Measurements from ENCODE around the gene PRCD.

The PRCD gene, protein sequence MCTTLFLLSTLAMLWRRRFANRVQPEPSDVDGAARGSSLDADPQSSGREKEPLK

DNA sequence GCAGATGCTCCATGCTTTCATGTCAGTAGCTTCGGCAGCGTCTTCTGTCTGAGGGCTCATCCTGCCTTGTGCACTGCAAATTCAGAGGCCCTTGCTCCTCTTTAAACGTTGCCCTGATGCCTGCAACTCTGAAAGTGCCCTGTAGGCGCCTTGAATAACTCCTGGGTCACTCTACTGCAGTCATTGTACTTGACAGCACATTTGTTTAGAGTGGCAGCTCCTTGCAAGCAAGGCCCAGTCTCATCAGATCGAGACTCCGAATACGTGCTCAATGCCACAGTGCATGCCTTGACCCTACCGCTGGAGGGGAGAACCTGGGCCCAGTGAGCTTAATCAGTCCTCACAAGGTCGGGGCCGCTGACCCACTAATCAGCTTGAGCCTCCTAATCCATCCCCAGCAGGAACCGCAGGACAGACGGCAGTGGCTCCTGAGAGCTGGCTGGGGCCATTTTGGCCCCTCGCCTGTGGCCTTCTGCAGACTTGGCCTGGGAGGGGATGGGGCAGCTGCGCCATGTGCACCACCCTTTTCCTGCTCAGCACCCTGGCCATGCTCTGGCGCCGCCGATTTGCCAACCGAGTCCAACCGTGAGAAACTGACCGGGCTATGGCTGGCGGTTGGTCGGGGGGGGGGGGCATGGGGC lies at the start of gene PRCD:
PRCD (plus strand) TSS at position 414 of the 641 bp plus-strand sequence; CDS start at position 512, 98 bp downstream.
- DNase-seq, result no peak

DNA sequence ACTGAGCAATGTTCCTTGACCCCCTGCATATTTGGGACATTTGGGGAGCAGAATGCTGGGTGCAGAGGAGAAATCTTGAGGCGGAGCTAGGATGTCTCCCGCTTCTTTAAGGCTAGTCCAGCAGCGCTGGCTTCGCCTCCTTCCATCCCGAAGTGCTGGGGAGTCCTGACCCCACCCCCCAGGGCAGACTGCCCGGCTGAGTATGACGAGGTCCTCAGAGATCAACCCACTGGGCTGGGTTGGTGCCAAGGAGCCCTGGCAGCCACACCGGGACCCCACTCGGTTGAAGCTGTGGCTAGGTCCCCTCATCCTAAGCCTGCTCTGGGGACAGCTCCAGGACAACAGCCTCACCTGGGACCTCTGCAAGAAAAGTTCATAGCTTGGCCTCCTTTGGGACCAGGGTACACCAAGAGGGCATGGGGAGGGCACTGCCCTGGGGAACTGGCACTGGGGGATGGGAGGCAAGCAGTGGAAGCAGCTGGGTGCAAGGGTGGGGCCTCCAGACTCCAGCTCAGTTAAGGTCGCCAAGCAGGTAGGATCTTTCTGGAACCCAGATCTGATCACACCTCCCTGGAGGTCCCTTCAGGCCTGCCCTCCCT lies 49.6 kb upstream of the PRCD start:
- DNase-seq, result no peak

DNA sequence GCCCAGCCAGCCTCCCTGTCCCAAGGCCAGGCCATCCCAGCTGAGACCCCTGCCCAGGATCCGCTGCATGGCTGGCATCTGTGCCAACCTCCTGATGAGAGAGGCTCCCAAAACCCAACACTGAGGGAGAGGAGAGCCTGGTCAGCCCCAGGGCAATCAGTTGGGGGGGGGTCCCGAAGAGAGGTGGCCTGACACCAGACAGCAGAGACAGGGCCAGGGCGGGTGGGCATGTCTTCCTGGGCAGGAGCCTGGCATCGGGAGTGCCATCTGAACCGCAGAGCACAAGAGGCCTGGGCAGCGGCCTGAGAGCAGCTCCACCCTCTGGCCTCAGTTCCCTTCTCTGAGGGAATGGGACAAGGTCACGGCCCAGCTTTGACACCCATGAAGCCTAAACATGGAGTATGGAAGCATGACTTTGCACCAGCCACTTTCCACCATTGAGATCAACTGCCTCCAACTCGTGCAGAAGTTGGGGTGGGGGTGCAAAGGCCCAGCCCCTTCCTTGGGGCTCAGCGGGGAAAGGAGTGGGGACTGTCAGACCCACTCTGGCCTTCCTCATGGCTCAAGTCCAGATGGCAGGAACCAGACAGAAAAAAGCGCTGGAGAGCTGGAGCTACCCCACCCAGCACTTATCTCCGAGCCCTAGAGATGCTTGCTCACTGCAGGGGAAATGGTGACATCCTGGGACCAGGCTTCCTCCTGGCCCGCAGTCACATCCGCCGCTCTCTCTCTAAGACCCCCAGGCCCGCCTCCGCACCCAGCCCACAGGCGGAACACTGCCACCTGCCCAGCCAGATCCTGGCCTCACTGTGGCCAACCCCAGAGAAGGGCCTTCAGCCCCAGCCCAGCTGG lies 48.3 kb upstream of the PRCD start:
- DNase-seq, result no peak

DNA sequence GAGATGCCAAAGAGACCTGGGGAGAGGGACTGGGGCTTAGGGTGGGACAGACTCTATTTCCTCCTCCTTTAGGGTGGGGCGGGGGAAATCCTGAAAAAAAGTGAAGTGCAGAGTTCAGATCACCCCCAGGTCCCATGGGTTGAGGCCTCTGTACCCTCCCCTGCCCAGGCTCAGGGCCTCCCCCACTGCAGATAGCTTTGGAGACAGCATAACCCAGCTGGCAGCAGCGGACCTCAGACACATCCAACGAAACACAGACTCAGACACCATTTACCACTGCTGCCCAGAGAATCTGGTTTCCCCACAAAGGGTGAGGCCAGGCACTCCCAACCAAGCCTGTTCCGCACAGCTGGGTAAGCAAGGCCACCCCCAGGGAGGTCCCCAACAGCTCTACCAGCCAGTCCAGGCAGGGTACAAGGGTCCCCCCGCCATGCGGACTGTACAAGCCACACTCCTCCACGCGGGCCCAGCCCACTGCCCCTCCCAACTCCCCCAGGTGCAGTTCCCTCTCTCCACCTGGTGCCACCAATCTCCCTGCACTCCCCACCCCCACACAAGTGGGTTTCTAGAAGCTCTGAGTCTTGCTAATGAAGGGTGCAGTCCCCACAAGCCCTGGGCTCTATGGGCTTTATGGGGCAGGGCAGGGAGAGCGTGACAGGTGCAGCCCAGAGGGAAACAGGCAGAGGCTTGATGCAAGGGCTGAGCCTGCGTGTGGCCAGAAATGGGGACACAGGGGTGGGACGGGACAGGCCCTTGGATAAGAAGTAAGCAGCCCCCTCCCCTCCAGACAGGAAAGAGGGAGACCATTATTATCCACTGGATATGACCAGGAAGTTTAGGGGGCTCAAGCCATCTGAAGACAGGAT lies 47.5 kb upstream of the PRCD start:
- no peak for DNase-seq

DNA sequence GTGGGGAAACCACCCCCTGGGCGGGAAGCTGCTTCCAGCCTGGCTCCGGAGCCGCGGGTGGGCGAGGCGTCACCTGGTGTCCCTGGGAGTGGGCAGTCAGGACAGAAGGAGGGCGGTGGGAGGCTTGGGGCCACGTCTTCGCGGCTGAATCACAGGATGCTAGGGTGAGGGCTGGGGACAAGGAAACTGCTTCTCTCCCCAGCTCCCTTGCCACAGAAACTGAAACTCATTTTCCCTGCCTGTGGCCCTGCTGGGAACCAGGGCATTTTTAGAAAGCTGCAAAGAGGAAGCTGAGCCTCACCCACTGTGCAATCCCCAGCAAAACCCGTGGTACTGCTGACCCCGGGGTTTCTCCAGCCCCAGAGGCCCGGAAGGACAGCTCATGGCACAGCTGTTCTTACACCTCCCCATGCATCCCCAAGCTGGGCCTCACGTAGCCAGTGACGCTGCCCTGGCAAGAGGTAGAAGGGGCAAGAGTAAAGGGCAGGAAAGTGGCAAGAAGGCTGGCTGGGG lies 46.8 kb upstream of the PRCD start:
- no peak for DNase-seq

DNA sequence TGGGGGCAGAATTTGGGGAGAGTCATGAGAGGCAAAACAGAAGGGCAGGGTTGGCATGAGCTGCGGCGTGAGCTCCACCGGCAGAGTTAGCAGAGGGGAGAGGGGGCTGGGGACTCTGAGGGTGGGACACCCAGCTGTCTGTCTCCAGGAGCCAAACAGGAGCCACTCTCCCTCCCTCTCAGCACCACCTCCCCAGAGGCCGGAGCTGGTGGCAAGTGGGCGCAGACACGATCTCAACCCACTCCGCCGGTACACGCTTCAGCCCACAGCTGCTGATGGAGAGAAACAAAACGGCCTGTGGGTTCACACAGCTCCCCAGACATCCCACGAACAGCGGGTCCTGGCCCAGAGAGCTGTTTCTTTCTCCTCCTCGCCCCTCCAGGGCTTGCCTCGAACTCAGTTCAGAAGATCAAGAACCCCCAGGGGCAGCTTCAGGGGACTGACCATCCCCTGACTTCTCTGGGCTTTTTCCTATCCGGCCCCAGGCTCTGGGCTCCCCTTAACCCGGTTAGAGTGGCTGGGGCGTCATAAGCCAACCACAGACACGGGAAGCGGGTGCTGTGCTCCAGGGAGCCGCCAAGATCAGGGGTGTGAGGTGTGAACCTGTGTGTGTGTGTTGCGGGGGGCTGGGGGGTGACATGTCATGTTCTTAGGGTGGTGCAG lies 46.2 kb upstream of the PRCD start:
- no peak for DNase-seq

DNA sequence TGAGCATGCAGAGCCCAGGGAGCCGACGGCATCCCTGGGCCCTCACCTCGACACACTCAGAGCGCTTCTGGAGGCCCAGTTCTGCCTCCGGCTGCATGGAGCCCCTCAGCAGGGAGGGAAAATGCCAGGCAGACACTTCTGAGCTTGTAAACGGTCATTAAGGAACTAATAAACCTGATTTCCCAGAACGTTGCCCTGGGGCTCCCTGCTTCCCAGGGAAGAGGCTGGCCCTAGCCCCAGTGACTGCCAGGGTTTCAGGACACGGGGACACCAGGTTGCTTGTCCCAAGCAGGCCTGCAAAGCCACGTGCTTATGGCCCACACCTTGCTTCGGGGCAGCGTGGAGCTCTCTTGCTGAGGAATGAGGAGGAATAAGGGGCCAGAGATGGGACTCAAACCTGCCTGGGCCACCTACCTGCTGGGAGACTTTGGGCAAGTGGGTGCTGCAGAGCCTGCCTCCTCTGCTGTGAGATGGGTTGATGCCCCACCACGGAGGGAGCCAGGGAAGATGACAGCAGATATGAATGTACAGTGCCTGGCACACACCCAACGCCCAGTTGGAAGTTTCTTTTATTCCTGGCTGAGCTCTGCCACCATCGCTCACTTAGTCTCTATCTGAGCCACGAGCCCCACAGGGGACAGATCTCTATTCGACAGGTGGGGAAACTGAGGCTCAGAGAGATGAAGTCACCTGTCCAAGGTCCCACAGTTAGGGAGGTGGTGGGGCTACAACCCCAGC lies 44.0 kb upstream of the PRCD start:
- DNase-seq, result no peak

DNA sequence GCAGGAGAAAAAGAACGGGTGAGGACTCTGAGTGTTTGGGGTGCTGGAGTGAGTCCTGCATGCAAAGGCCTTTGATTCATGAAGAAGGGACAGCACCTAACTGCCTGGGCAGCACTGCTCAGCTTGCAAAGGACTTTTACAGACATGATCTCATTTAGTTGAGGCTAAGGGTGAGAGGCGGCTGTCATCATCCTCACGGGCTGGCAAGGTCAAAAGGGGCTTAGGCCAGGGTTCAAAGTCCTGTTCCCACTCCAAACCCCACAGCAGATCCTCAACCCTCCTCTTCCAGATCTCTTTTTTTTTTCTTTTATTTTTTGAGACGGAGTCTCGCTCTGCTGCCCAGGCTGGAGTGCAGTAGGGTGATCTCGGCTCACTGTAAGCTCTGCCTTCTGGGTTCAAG lies 43.4 kb upstream of the PRCD start:
- no peak for DNase-seq

DNA sequence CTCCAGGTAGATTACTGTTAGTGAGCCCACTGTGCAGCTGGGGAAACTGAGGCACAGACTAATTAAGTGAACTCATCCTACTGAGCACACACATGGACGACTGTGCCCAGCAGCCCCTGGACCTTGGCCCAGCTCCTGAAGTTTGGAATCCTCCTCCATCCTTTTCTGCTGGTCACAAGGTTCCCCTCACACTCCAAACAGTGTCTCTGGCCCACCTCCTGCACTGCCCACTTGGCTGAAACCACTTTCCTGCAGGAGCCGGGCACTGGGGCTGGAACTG lies 42.2 kb upstream of the PRCD start:
- DNase-seq, result no peak

DNA sequence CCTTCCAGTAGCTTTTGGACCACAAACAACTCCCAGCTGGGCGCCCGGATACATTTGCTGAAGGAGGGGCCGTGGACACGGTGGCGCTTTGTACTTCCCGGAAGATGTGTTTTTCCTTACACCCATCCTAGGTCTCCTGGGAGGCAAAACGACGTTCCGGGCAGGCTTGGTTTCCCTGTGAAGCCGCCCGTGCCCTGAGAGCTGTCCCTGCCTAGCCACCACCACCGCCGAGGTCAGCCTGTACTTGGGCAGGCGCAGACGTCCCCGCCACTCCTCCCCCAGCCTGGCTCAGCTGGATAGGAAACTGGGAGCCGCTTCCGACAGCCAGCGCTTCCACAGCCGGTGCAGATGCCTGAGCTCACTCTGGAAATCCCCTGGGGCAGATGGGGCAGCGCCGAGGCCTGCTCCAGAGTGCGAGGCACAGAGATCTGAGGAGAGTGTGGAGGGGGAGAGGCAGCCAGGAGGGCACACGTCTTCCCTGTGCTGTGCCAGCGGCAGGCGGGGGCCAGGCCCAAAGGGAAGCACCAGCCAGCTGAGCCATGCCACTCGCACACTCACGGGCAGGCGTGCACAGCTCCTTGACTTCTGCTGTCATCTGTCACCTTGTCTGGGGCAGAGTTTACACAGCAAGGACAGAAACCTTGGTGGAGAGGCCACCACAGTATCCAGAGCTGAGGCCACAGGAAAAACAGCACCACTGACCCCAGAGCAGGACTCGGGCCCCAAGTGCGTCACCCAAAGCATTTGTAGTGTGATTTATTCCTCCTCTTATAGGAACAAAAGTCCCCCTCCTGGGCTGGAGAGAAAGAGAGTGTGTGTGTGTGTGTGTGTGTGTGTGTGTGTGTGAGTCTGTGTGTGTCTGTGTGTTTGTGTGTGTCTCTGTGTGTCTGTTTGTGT lies 41.6 kb upstream of the PRCD start:
- no peak for DNase-seq

DNA sequence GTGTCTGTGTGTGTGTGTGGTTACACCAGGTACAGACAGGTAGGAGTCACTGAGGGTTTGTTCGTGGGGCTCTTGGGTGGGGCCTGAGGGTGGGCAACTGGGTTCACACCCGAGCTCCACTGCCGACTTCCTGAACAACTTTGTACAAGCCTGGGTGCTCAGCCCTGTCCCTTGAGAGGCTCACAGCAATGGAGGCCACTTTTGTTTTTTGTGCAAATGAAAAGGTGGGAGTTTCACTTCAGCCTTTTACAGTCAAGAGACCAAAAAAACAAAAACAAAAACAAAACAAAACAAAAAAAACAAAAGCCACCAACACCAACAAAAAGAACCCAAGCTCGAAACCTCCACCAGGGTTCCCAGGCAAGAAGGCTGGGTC lies 41.0 kb upstream of the PRCD start:
- DNase-seq, result no peak

DNA sequence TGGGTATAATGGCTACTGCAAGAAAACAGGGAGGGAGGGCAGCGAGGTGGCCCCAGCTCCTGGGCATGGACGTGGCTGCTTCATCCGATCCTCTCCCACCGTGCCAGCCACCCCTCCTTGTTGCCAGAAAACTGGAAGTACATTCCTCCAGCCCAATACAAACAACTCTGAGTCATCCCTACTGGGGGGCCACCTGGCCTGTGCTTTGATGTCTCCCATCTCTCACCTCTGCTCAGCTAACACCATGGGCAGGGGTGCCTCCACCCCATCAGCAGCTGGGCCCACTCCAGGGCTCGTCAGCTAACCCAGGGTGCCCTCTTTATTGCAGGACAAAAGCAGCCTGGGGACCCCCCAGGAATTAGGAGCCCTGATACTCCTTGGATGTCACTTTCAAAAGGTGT lies 40.6 kb upstream of the PRCD start:
- no peak for DNase-seq

DNA sequence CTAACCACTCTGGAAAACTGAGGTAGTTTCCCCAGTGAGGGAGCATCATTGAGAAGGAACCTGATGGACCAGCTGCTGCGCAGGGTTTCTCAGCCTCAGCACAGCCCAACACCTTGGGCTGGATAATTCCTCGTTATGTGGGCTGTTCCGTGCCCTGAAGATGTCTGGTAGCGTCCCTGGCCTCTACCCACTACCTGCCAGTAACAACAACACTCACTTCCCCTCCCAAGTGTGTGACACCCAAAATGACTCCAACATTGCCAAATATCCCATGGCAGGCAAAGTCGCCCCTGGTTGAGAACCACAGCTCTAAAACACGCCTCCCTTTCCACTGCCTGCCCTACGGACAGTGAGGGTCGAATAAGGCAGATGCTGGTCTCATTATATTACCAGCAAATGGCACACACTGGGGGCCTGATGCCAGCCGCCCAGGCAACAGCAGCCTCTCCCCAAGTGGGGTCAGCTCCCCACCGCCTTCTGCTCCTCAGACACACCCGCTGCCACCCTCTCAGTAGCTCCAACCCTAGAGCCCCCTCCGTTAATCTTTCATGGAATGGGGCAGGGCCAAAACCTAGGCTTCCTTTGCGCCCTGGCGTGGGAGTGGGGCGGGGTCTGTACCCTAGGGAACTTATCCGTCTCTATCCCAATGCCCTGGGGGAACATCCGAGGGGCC lies 39.6 kb upstream of the PRCD start:
- DNase-seq, result no peak

DNA sequence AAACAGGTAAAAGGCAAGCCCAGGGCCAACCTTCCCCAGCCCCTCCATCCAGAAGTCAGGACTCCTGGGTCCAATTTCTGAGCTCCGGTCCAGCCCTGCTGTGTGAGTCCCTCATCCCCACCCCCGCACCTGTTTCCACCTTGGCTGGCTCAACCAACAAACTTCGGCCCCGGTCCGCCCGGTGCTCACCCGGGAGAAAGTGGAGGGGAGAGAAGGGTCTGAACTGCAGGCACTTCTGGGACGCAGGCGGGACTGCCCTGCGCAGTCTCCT lies 39.2 kb upstream of the PRCD start:
- DNase-seq, result no peak

DNA sequence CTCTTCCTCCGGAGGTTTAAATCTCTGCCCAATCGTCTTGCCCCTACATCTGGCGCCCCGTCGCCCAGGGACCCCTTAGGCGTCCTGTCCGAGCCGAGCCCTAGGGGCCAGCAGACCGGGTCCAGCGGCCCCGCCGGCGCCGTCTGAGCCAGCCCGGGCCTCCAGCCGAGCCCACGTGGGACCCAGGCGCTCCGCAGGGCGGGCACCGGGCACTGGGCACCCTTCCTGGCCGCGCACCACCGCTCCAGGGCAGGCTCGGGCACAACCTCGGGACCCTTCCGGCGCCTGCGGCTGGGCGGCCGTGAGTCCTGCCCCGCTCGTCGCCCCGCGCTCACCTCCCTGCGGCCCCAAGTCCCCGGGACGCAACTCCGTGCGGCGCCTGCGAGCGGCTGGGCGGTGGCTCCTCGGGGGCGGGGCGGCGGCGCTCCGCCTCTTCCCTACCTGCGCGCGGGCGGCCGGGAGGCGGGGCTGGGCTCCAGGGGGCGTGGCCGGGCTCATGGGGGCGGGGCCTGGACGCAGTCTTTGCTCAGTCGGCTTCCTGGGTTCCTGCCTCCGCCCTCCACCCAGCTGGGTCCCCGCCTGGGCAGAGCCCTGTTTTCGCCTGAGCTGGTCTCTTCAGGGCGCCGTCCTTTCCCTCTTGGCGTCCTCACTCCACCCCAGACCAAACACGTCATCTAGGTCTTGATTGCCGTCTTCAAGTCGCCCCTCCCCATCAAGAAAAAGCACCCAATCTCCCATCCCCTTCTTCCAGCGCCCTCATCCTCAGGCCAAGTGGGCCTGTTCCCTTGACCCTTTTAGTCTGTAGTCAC lies 38.6 kb upstream of the PRCD start, which contains the start of gene RHBDF2:
RHBDF2 (minus strand) TSS at position 406 of the 809 bp plus-strand sequence. CDS start 19,899 bp downstream, outside the sequence.
- peak; percentile 99 for DNase-seq

DNA sequence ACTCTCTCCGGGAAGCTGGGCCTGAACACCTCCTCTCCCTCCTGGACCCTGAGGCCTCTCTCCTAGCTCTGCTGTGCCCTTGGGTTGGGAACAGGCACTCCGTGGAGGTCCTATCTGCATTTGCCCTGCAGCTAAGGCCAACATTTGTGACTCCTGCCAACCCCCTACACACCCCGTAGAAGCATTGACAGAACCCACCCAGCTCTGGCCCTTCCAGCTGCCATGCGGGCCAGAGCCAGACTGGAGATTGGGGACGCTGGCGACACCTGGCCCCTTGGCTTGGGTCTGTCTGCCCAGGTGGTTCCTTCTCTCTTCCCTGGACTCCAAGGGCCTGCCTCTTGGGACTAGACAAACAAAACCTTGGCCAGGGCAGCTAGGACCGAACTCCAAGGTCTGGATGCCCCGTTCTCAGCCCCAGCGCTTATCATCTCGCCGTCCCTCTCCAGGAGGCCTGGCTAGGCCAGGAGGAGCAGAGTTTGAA lies 38.0 kb upstream of the PRCD start:
- no peak for DNase-seq

DNA sequence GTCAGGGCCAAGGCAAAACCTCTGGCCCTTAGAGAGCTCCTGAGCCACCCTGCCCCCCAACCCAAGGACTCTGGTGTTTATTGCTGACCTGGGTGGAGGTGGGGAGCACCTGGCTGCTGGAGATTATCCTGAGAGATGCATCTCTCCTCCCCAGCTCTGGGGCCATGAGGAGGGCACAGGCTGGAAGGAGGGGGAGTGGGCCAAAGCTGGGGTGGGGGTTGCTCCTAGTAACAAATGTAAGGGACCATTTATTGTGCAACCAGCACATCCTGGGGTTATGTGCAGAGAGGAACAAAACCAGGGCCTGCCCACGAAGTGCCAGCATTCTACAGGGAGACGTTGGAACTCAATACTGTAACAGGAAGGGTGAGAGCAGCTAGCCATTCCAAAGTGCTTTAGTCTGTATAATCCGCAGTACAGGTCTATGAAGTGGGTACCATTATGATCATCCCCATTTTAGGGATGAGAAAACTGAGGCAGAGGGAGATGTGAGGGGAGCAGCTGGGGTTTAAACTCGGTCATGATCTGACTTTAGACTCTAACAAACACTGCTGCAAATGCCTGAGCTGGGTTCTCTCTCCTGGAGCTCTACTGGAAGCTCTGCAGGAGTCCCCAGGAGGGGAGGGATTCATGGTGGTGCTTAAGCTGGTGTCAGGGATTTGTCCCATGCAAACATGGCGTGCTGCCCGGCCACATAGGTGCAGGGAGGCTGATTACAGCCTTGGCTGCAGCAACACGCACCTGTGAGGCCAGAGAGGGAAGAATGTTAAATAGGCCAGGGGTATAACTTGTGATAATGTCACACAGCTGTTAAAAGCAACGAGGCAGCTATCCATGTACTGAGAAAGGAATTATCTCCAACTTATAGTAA lies 37.3 kb upstream of the PRCD start:
- DNase-seq, result no peak

DNA sequence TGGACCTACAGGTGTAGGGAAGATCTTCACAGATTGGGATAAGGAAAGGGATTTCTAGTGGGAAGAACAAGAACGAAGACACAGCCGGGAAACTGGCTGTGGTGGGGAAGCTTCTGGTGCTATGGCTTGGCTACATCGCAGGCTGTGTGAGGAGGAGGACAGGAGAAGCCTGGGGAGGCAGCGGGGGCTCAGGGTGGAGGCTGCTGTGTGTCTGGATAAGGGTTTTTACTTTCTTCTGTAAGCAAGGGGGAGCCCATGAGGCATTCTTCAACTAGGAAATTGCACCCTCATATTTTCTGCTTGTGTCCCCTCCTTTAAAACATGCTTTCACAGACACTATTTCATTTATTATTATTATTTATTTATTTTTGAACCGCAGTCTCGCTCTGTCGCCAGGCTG lies 35.7 kb upstream of the PRCD start:
- no peak for DNase-seq
